ENCODE data around the gene LAMB4. TPM values are rescaled to one million over a fixed set of nuclear protein-coding genes. Genes with fewer than 3 reads are reported as not detected.

LAMB4 gene
- total RNA-seq, 1 experiment from 2014 or later: not detected

- DNase-seq: no peak
- Histone ChIP-seq H3K36me3 (no peaks in the 10 kb centered on the region), H3K27me3 (no peaks in the 10 kb centered on the region), H3K4me3 (no peak overlapping the region), H3K9me3 (no peaks in the 10 kb centered on the region)
Observed at GRCh38 chr7:108076156-108076555, 54.0 kb downstream of the LAMB4 start.

- no peaks in the 10 kb centered on the region for H3K36me3 ChIP-seq
- no peak for DNase-seq
Observed at GRCh38 chr7:108073305-108074070, 56.7 kb downstream of the LAMB4 start.

DNA sequence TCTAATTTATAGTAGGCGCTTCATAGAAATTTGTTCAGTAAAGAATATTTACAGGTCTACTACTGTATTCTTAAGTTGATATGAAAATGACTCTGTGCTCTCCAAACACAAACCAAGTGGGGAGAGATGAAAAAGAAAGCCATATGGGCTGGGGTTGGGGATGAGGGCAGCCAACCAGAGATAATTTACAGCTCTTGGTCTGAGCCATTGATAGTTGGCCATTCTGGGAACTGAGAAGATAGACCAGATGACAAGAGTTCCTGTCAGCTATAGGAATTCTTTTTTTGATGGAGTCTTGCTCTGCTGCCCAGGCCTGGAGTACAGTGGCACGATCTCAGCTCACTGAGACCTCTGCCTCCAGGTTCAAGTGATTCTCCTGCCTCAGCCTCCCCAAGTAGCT, 57.4 kb downstream of the LAMB4 start:
- no peak overlapping the region for H3K4me3 ChIP-seq
- no peak for DNase-seq
- no peaks in the 10 kb centered on the region for H3K27me3 ChIP-seq
- no peaks in the 10 kb centered on the region for H3K9me3 ChIP-seq
- H3K36me3 ChIP-seq: no peaks in the 10 kb centered on the region

More at GRCh38 chr7:108073305-108074070, 56.7 kb downstream of the LAMB4 start:
- no peaks in the 10 kb centered on the region for H3K9me3 ChIP-seq
- no peak overlapping the region for H3K4me3 ChIP-seq
- no peaks in the 10 kb centered on the region for H3K27me3 ChIP-seq

- Histone ChIP-seq H3K4me3 (no peak overlapping the region), H3K9me3 (no peaks in the 10 kb centered on the region), H3K36me3 (no peaks in the 10 kb centered on the region), H3K27me3 (no peaks in the 10 kb centered on the region)
- DNase-seq: no peak
Observed at GRCh38 chr7:108072116-108072515, 58.0 kb downstream of the LAMB4 start.

DNA sequence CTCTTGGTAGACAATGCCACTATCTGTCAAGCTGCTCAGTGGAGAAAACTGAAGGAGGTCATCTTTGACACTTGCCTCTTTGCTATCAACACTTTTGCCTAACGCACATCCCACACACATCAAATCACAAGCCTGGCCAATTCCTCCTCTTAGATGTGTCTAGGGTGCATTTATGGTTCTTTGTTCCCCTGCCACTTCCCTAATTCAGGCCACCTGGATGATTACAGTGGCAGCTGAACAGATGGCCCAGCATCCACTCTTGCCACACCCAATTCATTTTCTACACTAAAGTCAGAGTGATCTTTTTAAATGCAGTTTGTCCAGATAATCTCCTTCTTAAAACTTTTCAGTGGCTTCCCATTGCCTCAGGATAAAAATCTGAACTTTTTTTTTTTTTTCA, 58.6 kb downstream of the LAMB4 start:
- no peaks in the 10 kb centered on the region for H3K36me3 ChIP-seq
- no peak for DNase-seq
- no peaks in the 10 kb centered on the region for H3K9me3 ChIP-seq
- H3K27me3 ChIP-seq: no peaks in the 10 kb centered on the region
- no peak overlapping the region for H3K4me3 ChIP-seq

GRCh38 chr7:108069646-108070045, 60.5 kb downstream of the LAMB4 start:
- no peaks in the 10 kb centered on the region for H3K36me3 ChIP-seq
- H3K9me3 ChIP-seq: no peaks in the 10 kb centered on the region
- H3K27me3 ChIP-seq: no peaks in the 10 kb centered on the region
- no peak for DNase-seq
- H3K4me3 ChIP-seq: no peak overlapping the region

- Histone ChIP-seq H3K4me3 (no peak overlapping the region), H3K36me3 (no peaks in the 10 kb centered on the region), H3K9me3 (no peaks in the 10 kb centered on the region), H3K27me3 (no peaks in the 10 kb centered on the region)
- no peak for DNase-seq
Observed at GRCh38 chr7:108067844-108068243, 62.3 kb downstream of the LAMB4 start.

DNA sequence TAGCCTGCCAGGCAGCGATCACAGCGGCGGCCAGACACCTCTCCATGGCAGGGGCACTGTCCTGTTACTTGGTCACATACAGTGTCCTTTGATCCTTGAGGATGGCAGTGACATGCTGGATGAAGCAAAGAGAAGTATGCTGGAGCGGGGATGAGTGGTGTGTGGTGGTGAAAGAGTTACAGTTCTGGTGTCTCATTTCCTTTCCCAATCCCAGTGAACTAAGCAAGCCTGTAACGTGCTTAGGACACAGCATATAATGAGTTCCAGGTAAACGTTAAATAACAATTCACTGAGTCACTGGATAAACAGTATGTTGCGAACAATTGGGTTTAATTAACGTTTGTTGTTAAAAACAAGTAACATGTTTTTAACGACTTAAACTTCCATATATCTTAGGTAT, 63.7 kb downstream of the LAMB4 start:
- Histone ChIP-seq H3K4me3 (no peak overlapping the region), H3K9me3 (no peaks in the 10 kb centered on the region), H3K27me3 (no peaks in the 10 kb centered on the region), H3K36me3 (no peaks in the 10 kb centered on the region)
- DNase-seq: no peak

- no peaks in the 10 kb centered on the region for H3K9me3 ChIP-seq
- no peak for DNase-seq
- no peaks in the 10 kb centered on the region for H3K27me3 ChIP-seq
- no peak overlapping the region for H3K4me3 ChIP-seq
- no peaks in the 10 kb centered on the region for H3K36me3 ChIP-seq
Observed at GRCh38 chr7:108063520-108063933, 66.6 kb downstream of the LAMB4 start.

DNA sequence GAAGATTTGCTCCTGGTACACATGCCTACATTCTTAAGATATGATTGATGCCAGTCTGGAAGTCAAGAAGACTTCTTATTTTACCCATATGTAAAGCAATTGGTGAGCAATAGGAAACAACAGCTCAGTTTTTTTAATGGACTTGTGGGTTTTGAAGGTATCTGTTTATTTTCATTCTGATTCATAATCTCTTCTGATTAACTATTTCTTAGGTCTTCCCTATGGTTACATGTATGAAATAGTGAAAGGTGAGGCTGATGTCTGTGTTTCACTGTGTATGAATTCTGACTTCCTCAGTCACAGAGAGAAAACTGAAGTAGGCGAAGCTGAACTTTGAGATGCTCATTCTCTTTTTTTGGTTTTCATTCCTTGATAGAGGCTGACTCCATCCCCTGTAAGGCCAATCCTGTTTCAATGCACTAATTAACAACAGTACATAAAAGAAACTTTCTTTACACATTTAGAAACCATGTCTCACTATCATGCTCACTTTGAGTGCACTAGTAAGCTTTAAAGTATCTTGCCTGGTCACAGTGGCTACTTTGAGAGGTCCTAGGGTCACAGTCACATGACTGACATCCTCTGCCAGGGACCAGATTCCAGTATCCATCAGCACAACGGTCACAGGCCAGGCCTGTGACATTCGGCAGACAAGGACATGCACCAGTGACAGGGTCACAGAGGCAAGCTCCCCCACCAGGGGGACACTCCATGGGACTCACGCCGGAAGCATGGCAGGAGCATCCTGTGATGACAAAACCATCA, 67.7 kb downstream of the LAMB4 start:
- H3K4me3 ChIP-seq: no peak overlapping the region
- no peaks in the 10 kb centered on the region for H3K9me3 ChIP-seq
- no peak for DNase-seq
- H3K36me3 ChIP-seq: no peaks in the 10 kb centered on the region
- no peaks in the 10 kb centered on the region for H3K27me3 ChIP-seq

DNA sequence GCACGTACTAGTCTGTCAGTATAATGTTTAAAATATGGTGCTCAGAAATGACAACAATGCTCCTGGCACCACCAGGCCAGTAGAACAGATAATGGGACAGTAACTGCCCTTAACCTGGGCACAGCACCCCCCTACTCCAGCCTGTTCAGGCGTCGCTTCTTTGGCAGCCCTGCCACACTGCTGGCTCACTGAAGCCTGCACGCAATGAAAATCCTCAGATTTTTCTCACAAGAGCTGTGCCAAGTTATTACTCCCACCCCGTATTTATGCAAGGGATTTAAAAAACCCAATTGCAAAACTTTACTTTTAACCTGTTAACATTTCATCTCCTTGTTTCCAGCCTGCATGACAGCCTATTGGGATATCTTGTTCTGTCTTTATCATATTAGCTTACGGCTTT, 70.6 kb downstream of the LAMB4 start:
- H3K36me3 ChIP-seq: no peaks in the 10 kb centered on the region
- no peak overlapping the region for H3K4me3 ChIP-seq
- H3K9me3 ChIP-seq: no peaks in the 10 kb centered on the region
- DNase-seq: peak; percentile 12
- H3K27me3 ChIP-seq: no peaks in the 10 kb centered on the region

- no peak overlapping the region for H3K4me3 ChIP-seq
- no peak for DNase-seq
- no peaks in the 10 kb centered on the region for H3K27me3 ChIP-seq
- H3K36me3 ChIP-seq: no peaks in the 10 kb centered on the region
- H3K9me3 ChIP-seq: no peaks in the 10 kb centered on the region
Observed at GRCh38 chr7:108057951-108058481, 72.1 kb downstream of the LAMB4 start.

DNA sequence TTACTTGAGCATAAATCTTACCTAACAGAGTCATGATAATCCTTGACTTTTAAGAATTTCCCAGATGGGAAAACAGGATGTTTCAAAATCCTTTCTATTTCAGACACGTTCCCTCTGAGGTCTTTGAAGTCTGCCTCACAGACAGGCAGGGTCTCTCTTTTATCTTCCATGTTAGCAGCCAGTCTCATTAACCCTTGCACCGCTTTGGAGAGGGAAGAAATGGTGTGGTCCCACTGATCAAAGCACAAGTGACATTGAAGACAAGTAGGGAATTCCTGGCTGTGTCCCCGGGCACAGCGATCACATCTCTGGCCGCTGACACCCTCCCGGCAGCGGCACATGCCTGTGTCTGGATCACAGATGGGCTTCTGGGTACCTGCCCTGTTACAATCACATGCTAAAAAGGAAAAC, 74.5 kb downstream of the LAMB4 start:
- H3K36me3 ChIP-seq: no peaks in the 10 kb centered on the region
- no peak for DNase-seq
- H3K4me3 ChIP-seq: no peak overlapping the region
- no peaks in the 10 kb centered on the region for H3K9me3 ChIP-seq
- no peaks in the 10 kb centered on the region for H3K27me3 ChIP-seq

DNA sequence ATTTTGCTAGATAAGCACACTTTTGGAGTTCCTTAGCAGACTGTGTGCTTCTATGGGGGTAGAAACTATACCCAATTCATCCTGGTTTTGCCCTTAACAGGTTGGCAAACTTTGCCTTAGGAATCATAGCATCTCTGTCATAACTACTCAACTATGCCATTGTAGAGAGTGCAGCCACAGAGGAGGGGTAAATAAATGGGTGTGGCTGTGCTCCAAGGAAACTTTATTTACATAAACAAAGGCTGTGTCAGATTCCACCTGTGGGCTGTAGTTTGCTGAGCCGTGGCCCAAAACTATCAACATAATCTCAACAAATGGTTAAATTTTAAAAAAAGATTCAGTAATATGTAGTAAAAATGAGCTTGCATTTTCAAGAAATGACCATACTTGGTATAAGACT, 75.6 kb downstream of the LAMB4 start:
- Histone ChIP-seq H3K27me3 (no peaks in the 10 kb centered on the region), H3K4me3 (no peak overlapping the region), H3K36me3 (no peaks in the 10 kb centered on the region), H3K9me3 (no peaks in the 10 kb centered on the region)
- DNase-seq: no peak

- Histone ChIP-seq H3K4me3 (no peak overlapping the region), H3K36me3 (no peaks in the 10 kb centered on the region), H3K9me3 (no peaks in the 10 kb centered on the region), H3K27me3 (no peaks in the 10 kb centered on the region)
- no peak for DNase-seq
Observed at GRCh38 chr7:108053250-108053649, 76.9 kb downstream of the LAMB4 start.

- DNase-seq: no peak
- Histone ChIP-seq H3K36me3 (no peaks in the 10 kb centered on the region), H3K27me3 (no peaks in the 10 kb centered on the region), H3K4me3 (no peak overlapping the region), H3K9me3 (no peaks in the 10 kb centered on the region)
Observed at GRCh38 chr7:108051454-108051853, 78.7 kb downstream of the LAMB4 start.

DNA sequence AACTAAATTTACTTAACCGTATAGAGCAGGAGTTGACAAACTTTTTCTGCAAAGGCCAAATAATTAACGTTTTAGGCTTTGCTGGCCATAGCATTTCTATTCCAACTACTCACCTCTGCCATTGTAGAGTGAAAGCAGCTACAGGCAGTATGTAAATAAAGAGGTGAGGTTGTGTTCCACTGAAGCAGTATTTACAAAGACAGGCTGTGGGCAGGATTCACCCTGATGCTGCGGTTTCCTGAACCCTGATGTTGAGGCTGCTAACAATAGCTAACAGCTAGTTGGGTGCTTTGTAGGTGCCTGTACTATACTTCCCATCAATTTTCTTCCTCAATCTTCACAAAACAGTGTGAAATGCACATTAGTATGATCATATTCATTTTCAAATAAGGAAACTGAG, 80.2 kb downstream of the LAMB4 start:
- no peak for DNase-seq
- no peak overlapping the region for H3K4me3 ChIP-seq

GRCh38 chr7:108048422-108048821, 81.7 kb downstream of the LAMB4 start:
- Histone ChIP-seq H3K27me3 (no peaks in the 10 kb centered on the region), H3K9me3 (no peaks in the 10 kb centered on the region), H3K4me3 (no peak overlapping the region), H3K36me3 (no peaks in the 10 kb centered on the region)
- DNase-seq: no peak

More for the DNA sequence above, 80.2 kb downstream of the LAMB4 start:
- Histone ChIP-seq H3K36me3 (no peaks in the 10 kb centered on the region), H3K27me3 (no peaks in the 10 kb centered on the region), H3K9me3 (no peaks in the 10 kb centered on the region)

Measured in MG63 (cell line).